ENCODE results near the gene BCL2. TPM values are rescaled to one million over a fixed set of nuclear protein-coding genes. Genes with fewer than 3 reads are reported as not detected.

Gene BCL2
- total and polyA plus RNA-seq, 9 of the 15 experiments (the other 6 are each of a cell fraction or from before 2014, with no cell fraction given) = 0.10 to 1.1 (median 0.65) TPM

- Histone ChIP-seq H3K4me2 (ENCODE audit: insufficient read depth, low read length) (no peak overlapping the region), H3K27ac (ENCODE audit: extremely low read depth, low read depth, low read length) (no peak overlapping the region), H3K9ac (ENCODE audit: insufficient read depth in 1 of 2, low read depth in 2 of 2, low read length in 2 of 2) (no peak overlapping the region), H3K79me2 (ENCODE audit: control insufficient read depth, insufficient read depth, low read length) (no peaks in the 10 kb centered on the region), H4K20me1 (replicated peaks; ENCODE audit: control insufficient read depth, insufficient read depth, low read length) (no peaks in the 10 kb centered on the region), H2AFZ (ENCODE audit: low read depth, low read length) (no peak overlapping the region), H3K9me1 (ENCODE audit: control insufficient read depth, insufficient read depth, low read length) (no peaks in the 10 kb centered on the region), H3K9me3 (replicated peaks; ENCODE audit: control insufficient read depth, insufficient read depth, low read depth, low read length) (no peaks in the 10 kb centered on the region), H3K4me1 (replicated peaks in 1 of 2; ENCODE audit: control insufficient read depth in 2 of 2, insufficient read depth in 2 of 2, low read length in 2 of 2) (no peaks in the 10 kb centered on the region), H3K27me3 (ENCODE audit: control insufficient read depth in 2 of 2, insufficient read depth in 2 of 2, low read length in 2 of 2) (peaks cover 0 to 33% of the 10 kb centered on the region in 2 experiments; a peak in 2 of 5 replicates), H3K4me3 (no peak overlapping the region), H3K36me3 (ENCODE audit: control insufficient read depth, insufficient read depth, low read length) (no peaks in the 10 kb centered on the region)
- BruUV-seq (replicated peaks) = no TSS peak
- ATAC-seq (no peak), DNase-seq (ENCODE audit: extremely low read depth in 1 of 4, low spot score in 3 of 4) (no peak), FAIRE-seq (no peak)
- intact Hi-C loops (cut with micrococcal nuclease) = no loop called here
- 10% methylated on average over 6 of the region's 10 CpGs for WGBS (ENCODE audit: insufficient coverage, low coverage, missing lambda C conversion rate)
- ChIA-PET CTCF (ENCODE audit: low intra/inter-chr PET ratio) (no interaction called here), POLR2A (no interaction called here)
- in situ Hi-C loops (cut with MboI) = no loop called here
- no peak for TF ChIP-seq SMAD2 (IDR thresholded peaks at IDR 0.05; ENCODE audit: low read depth, low read length)
Observed at GRCh38 chr18:63087421-63088230, 231.9 kb downstream of the BCL2 start.

- Histone ChIP-seq H3K9ac (ENCODE audit: insufficient read depth in 1 of 2, low read depth in 2 of 2, low read length in 2 of 2) (no peak overlapping the region), H3K4me2 (ENCODE audit: insufficient read depth, low read length) (no peak overlapping the region), H3K4me1 (replicated peaks in 1 of 2; ENCODE audit: control insufficient read depth in 2 of 2, insufficient read depth in 2 of 2, low read length in 2 of 2) (no peaks in the 10 kb centered on the region), H3K9me1 (ENCODE audit: control insufficient read depth, insufficient read depth, low read length) (no peaks in the 10 kb centered on the region), H3K36me3 (ENCODE audit: control insufficient read depth, insufficient read depth, low read length) (no peaks in the 10 kb centered on the region), H3K4me3 (no peak overlapping the region), H2AFZ (ENCODE audit: low read depth, low read length) (no peak overlapping the region), H3K9me3 (replicated peaks; ENCODE audit: control insufficient read depth, insufficient read depth, low read depth, low read length) (no peaks in the 10 kb centered on the region), H3K79me2 (ENCODE audit: control insufficient read depth, insufficient read depth, low read length) (no peaks in the 10 kb centered on the region), H4K20me1 (replicated peaks; ENCODE audit: control insufficient read depth, insufficient read depth, low read length) (no peaks in the 10 kb centered on the region), H3K27ac (ENCODE audit: extremely low read depth, low read depth, low read length) (no peak overlapping the region), H3K27me3 (ENCODE audit: control insufficient read depth in 2 of 2, insufficient read depth in 2 of 2, low read length in 2 of 2) (peaks cover 0 to 26% of the 10 kb centered on the region in 2 experiments; a peak in 2 of 5 replicates)
- FAIRE-seq = no peak
- ChIA-PET POLR2A (no interaction called here), CTCF (ENCODE audit: low intra/inter-chr PET ratio) (no interaction called here)
- 0% methylated on average over 5 of the region's 5 CpGs for WGBS (ENCODE audit: insufficient coverage, low coverage, missing lambda C conversion rate)
- no TSS peak for BruUV-seq (replicated peaks)
- no peak for ATAC-seq
- no peak for DNase-seq (ENCODE audit: extremely low read depth in 1 of 4, low spot score in 3 of 4)
- intact Hi-C loops (cut with micrococcal nuclease) (no loop called here), in situ Hi-C loops (cut with MboI) (no loop called here)
- TF ChIP-seq NR2C2 (CRISPR knock-in tag; IDR thresholded peaks at IDR 0.05) = no peak
- TF ChIP-seq NR2C2 (tag; IDR thresholded peaks at IDR 0.05) = no peak
- TF ChIP-seq RFX5 (IDR thresholded peaks at IDR 0.05; ENCODE audit: low read depth, low read length) = no peak
- no peak for TF ChIP-seq ZNF551 (CRISPR knock-in tag; IDR thresholded peaks at IDR 0.05)
- no peak for TF ChIP-seq SFPQ (IDR thresholded peaks at IDR 0.05; ENCODE audit: low read depth, low read length)
- TF ChIP-seq SMAD2 (IDR thresholded peaks at IDR 0.05; ENCODE audit: low read depth, low read length) = no peak
- no peak for TF ChIP-seq GABPB1 (CRISPR knock-in tag; IDR thresholded peaks at IDR 0.05)
- TF ChIP-seq CBFB (CRISPR knock-in tag; IDR thresholded peaks at IDR 0.05) = no peak
- no peak for TF ChIP-seq E2F8 (IDR thresholded peaks at IDR 0.05; ENCODE audit: low read depth, partially characterized antibody)
Observed at GRCh38 chr18:63085611-63086010, 234.0 kb downstream of the BCL2 start.

All from K562 (cell line).